Renal pelvis (tissue), 4 donors: Measurements from ENCODE around the gene HIPK2. TPM values are rescaled to one million over a fixed set of nuclear protein-coding genes. Genes with fewer than 3 reads are reported as not detected.

Experiments used
- DNase-seq: peaks from one replicate; pipeline ENCODE4 v3.0.0-alpha.2; 2013
- polyA plus RNA-seq, 3 donors: library from polyadenylated mRNA; unstranded; fragments of 120-200 nt; gene quantifications; one replicate each; pipeline ENCODE4 v1.2.1, GENCODE V29; 2013; ENCODE audit not compliant: insufficient read length in 3 of 3

The HIPK2 gene
- polyA plus RNA-seq, 3 donors, result 78.9 to 118 (median 109) TPM

- DNase-seq, result no peak
Measured at GRCh38 chr7:139594911-139595476, 182.8 kb downstream of the HIPK2 start.

GRCh38 chr7:139594090-139594489 is 183.7 kb downstream of the HIPK2 start:
- no peak for DNase-seq

- DNase-seq, result no peak
Measured at GRCh38 chr7:139592801-139593461, 184.9 kb downstream of the HIPK2 start.

- no peak for DNase-seq
Measured at GRCh38 chr7:139591550-139592195, 186.1 kb downstream of the HIPK2 start.

- no peak for DNase-seq
Measured at GRCh38 chr7:139589474-139589873, 188.3 kb downstream of the HIPK2 start.

GRCh38 chr7:139588632-139589031 is 189.2 kb downstream of the HIPK2 start:
- DNase-seq, result peak; percentile 72

- no peak for DNase-seq
Measured at GRCh38 chr7:139587535-139587934, 190.3 kb downstream of the HIPK2 start.

GRCh38 chr7:139586286-139586685 is 191.5 kb downstream of the HIPK2 start:
- no peak for DNase-seq

GRCh38 chr7:139585042-139585441 is 192.8 kb downstream of the HIPK2 start:
- DNase-seq, result no peak

- no peak for DNase-seq
Measured at GRCh38 chr7:139583826-139584553, 193.8 kb downstream of the HIPK2 start.

GRCh38 chr7:139582671-139583155 is 195.1 kb downstream of the HIPK2 start:
- no peak for DNase-seq

- no peak for DNase-seq
Measured at GRCh38 chr7:139582130-139582650, 195.6 kb downstream of the HIPK2 start.

- DNase-seq, result no peak
Measured at GRCh38 chr7:139580435-139580834, 197.4 kb downstream of the HIPK2 start.

- no peak for DNase-seq
Measured at GRCh38 chr7:139576179-139576973, 201.4 kb downstream of the HIPK2 start.

- no peak for DNase-seq
Measured at GRCh38 chr7:139575338-139575680, 202.5 kb downstream of the HIPK2 start.

- DNase-seq, result no peak
Measured at GRCh38 chr7:139574618-139575337, 203.0 kb downstream of the HIPK2 start.

GRCh38 chr7:139573871-139574270 is 203.9 kb downstream of the HIPK2 start:
- no peak for DNase-seq

- no peak for DNase-seq
Measured at GRCh38 chr7:139572704-139573385, 205.0 kb downstream of the HIPK2 start.

GRCh38 chr7:139572071-139572470 is 205.7 kb downstream of the HIPK2 start:
- no peak for DNase-seq

GRCh38 chr7:139571651-139572050 is 206.1 kb downstream of the HIPK2 start:
- no peak for DNase-seq
